ENCODE measurements around the gene LIFR.

DNA sequence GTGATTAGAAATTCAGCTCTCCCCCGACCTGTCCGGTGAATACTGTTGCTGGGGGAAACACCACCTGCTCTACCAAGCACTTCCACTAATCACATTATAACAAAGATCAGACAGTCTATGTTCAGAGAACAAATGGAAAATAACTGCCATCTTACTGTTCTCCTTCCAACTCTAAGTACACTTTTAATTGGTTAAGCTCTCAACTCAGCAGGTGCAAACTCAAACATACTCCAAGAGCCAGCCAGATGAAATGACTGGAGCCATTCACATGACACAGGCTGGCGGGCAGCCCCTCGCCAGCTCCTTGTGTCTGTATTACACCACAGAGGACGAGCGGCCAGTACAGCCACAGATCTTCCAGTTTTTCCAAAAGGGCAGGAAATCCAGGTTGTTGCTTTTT, 16.1 kb downstream of the LIFR start:
- TF ChIP-seq, protein P1, sequence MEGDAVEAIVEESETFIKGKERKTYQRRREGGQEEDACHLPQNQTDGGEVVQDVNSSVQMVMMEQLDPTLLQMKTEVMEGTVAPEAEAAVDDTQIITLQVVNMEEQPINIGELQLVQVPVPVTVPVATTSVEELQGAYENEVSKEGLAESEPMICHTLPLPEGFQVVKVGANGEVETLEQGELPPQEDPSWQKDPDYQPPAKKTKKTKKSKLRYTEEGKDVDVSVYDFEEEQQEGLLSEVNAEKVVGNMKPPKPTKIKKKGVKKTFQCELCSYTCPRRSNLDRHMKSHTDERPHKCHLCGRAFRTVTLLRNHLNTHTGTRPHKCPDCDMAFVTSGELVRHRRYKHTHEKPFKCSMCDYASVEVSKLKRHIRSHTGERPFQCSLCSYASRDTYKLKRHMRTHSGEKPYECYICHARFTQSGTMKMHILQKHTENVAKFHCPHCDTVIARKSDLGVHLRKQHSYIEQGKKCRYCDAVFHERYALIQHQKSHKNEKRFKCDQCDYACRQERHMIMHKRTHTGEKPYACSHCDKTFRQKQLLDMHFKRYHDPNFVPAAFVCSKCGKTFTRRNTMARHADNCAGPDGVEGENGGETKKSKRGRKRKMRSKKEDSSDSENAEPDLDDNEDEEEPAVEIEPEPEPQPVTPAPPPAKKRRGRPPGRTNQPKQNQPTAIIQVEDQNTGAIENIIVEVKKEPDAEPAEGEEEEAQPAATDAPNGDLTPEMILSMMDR (conservative IDR thresholded peaks at IDR 0.05; ENCODE audit: low read length), result no peak
- TF ChIP-seq EZH2phosphoT487 (IDR thresholded peaks at IDR 0.05; ENCODE audit: borderline replicate concordance), result no peak

Data from Loucy (cell line).